Measurements from ENCODE around the gene SMCO1.

SMCO1 gene

DNA sequence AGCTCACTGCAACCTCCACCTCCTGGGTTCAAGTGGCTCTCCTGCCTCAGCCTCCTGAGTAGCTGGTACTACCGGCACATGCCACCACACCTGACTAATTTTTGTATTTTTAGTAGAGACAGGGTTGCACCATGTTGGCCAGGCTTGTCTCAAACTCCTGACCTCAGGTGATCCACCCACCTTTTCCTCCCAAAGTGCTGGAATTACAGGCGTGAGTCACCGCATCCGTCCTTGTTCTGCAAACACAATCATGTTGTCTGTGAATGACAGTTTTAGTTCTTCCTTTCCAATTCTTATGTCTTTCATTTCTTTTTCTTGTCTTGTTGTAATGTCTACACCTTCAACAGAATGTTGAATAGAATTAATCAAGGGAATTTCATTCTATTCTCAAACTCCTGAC, 16.3 kb upstream of the SMCO1 start:
- TF ChIP-seq EZH2phosphoT487 (IDR thresholded peaks at IDR 0.05; ENCODE audit: borderline replicate concordance, low read length): no peak
- TF ChIP-seq, protein P1, sequence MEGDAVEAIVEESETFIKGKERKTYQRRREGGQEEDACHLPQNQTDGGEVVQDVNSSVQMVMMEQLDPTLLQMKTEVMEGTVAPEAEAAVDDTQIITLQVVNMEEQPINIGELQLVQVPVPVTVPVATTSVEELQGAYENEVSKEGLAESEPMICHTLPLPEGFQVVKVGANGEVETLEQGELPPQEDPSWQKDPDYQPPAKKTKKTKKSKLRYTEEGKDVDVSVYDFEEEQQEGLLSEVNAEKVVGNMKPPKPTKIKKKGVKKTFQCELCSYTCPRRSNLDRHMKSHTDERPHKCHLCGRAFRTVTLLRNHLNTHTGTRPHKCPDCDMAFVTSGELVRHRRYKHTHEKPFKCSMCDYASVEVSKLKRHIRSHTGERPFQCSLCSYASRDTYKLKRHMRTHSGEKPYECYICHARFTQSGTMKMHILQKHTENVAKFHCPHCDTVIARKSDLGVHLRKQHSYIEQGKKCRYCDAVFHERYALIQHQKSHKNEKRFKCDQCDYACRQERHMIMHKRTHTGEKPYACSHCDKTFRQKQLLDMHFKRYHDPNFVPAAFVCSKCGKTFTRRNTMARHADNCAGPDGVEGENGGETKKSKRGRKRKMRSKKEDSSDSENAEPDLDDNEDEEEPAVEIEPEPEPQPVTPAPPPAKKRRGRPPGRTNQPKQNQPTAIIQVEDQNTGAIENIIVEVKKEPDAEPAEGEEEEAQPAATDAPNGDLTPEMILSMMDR (IDR thresholded peaks at IDR 0.05; ENCODE audit: low read depth, low read length, poor library complexity, severe bottlenecking): no peak

DNA sequence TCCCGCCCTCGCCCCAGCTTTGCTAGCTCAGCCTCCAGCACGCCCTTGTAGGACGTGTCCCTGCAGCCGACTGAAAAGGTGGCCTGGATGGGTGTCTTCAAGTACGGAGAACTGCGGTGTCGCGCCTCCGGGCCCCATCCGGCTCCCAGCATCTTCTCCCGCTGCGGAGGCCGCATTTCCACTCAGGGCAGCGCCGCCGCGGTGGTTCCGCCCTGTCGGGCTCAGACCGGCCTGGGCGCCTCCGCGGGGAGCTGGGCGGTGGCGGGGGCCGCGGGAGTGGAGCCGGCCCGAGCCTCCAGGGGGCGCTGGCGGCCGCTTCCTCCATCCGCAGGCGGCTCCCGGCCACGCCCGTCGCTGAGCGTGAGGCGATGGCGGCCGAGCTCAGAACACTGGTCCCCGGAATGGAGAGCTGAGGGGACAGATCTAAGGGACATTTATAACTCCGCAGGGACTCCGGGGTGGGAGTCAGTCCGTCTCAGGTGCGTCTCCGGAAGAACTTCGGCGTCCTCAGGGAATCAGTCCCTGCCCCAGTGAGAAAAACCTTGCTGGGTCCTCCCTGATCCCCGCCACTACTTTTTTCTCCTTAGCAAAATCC, 13.6 kb upstream of the SMCO1 start:
- TF ChIP-seq EZH2phosphoT487 (IDR thresholded peaks at IDR 0.05; ENCODE audit: borderline replicate concordance, low read length): no peak
- TF ChIP-seq, protein P1 (IDR thresholded peaks at IDR 0.05; ENCODE audit: low read depth, low read length, poor library complexity, severe bottlenecking): peak; percentile 81
- Histone ChIP-seq H3K79me2 (ENCODE audit: control insufficient read depth, low read length) (no peaks in the 10 kb centered on the region), H3K27me3 (ENCODE audit: control insufficient read depth, low read length) (peaks cover 2% of the 10 kb centered on the region; the same call in 1 of the 2 replicates), H3K27ac (ENCODE audit: low read depth, low read length) (no peak overlapping the region), H3F3A (ENCODE audit: control insufficient read depth, insufficient read depth) (no peaks in the 10 kb centered on the region; the same call in 1 of the 2 replicates), H3K4me1 (ENCODE audit: control insufficient read depth, low read length) (peaks cover 18% of the 10 kb centered on the region), H3K36me3 (ENCODE audit: control insufficient read depth, low read length) (no peaks in the 10 kb centered on the region), H3K9me3 (ENCODE audit: control insufficient read depth, insufficient read depth, low read length) (no peaks in the 10 kb centered on the region), H3K9me2 (replicated peaks; ENCODE audit: control insufficient read depth, low read length) (no peaks in the 10 kb centered on the region), H4K20me1 (ENCODE audit: control insufficient read depth, insufficient read depth, low read depth, low read length) (no peaks in the 10 kb centered on the region), H3K4me2 (ENCODE audit: low read length) (peak overlapping the region; percentile 96), H3K4me3 (ENCODE audit: low read length) (peak overlapping the region; percentile 76)

More for the DNA sequence above, 16.3 kb upstream of the SMCO1 start:
- no peak overlapping the region for H3K27ac ChIP-seq (ENCODE audit: low read depth, low read length)
- H3K79me2 ChIP-seq (ENCODE audit: control insufficient read depth, low read length): no peaks in the 10 kb centered on the region
- H3F3A ChIP-seq (ENCODE audit: control insufficient read depth, insufficient read depth): no peaks in the 10 kb centered on the region; the same call in 1 of the 2 replicates
- H3K4me3 ChIP-seq (ENCODE audit: low read length): no peak overlapping the region
- no peak overlapping the region for H3K4me2 ChIP-seq (ENCODE audit: low read length)
- H3K4me1 ChIP-seq (ENCODE audit: control insufficient read depth, low read length): peaks cover 18% of the 10 kb centered on the region
- H3K9me3 ChIP-seq (ENCODE audit: control insufficient read depth, insufficient read depth, low read length): no peaks in the 10 kb centered on the region
- no peaks in the 10 kb centered on the region for H3K36me3 ChIP-seq (ENCODE audit: control insufficient read depth, low read length)
- no peaks in the 10 kb centered on the region for H4K20me1 ChIP-seq (ENCODE audit: control insufficient read depth, insufficient read depth, low read depth, low read length)
- peaks cover 2% of the 10 kb centered on the region; the same call in 1 of the 2 replicates for H3K27me3 ChIP-seq (ENCODE audit: control insufficient read depth, low read length)
- no peaks in the 10 kb centered on the region for H3K9me2 ChIP-seq (replicated peaks; ENCODE audit: control insufficient read depth, low read length)

DNA sequence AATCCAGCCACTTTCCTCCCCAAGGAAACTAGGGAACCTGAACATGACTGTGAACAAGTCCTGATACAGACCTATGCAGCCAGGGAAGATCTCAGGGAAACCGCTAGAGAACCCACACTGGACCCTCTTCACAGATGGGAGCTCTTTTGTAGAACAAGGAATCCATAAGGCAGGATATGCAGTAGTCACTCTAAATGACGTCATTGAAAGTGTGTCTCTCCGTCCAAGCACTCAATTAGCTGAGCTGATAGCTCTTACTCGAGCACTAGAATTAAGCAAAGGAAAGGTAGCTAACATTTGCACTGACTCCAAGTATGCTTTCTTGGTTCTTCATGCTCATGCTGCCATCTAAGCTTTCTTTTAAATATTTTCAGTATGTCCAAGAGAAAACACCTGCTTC, 10.0 kb upstream of the SMCO1 start:
- H3K4me2 ChIP-seq (ENCODE audit: low read length): no peak overlapping the region
- H3K9me3 ChIP-seq (ENCODE audit: control insufficient read depth, insufficient read depth, low read length): peaks cover 9% of the 10 kb centered on the region
- H3K27ac ChIP-seq (ENCODE audit: low read depth, low read length): no peak overlapping the region
- no peaks in the 10 kb centered on the region for H4K20me1 ChIP-seq (ENCODE audit: control insufficient read depth, insufficient read depth, low read depth, low read length)
- no peaks in the 10 kb centered on the region for H3K9me2 ChIP-seq (replicated peaks; ENCODE audit: control insufficient read depth, low read length)
- no peaks in the 10 kb centered on the region for H3F3A ChIP-seq (ENCODE audit: control insufficient read depth, insufficient read depth)
- no peaks in the 10 kb centered on the region for H3K36me3 ChIP-seq (ENCODE audit: control insufficient read depth, low read length)
- H3K79me2 ChIP-seq (ENCODE audit: control insufficient read depth, low read length): no peaks in the 10 kb centered on the region
- no peak overlapping the region for H3K4me3 ChIP-seq (ENCODE audit: low read length)
- TF ChIP-seq, protein P1 (IDR thresholded peaks at IDR 0.05; ENCODE audit: low read depth, low read length, poor library complexity, severe bottlenecking): no peak
- no peak for TF ChIP-seq EZH2phosphoT487 (IDR thresholded peaks at IDR 0.05; ENCODE audit: borderline replicate concordance, low read length)
- no peaks in the 10 kb centered on the region for H3K27me3 ChIP-seq (ENCODE audit: control insufficient read depth, low read length)
- peaks cover 18% of the 10 kb centered on the region for H3K4me1 ChIP-seq (ENCODE audit: control insufficient read depth, low read length)
